CMK (cell line): ENCODE data around the gene KCNJ1.

Experiments
- DNase-seq: peaks from one replicate; pipeline ENCODE4 v3.0.0-alpha.2; 2010; ENCODE audit warnings: low read depth

KCNJ1 gene

GRCh38 chr11:128882451-128882850 is 15.4 kb upstream of the KCNJ1 start:
- no peak for DNase-seq

GRCh38 chr11:128881221-128881620 is 14.1 kb upstream of the KCNJ1 start:
- no peak for DNase-seq

GRCh38 chr11:128879817-128880216 is 12.7 kb upstream of the KCNJ1 start:
- no peak for DNase-seq

GRCh38 chr11:128878455-128878854 is 11.4 kb upstream of the KCNJ1 start:
- DNase-seq, result no peak

- no peak for DNase-seq
Observed at GRCh38 chr11:128877726-128878125, 10.6 kb upstream of the KCNJ1 start.

- DNase-seq, result no peak
Observed at GRCh38 chr11:128876133-128876650, 9.1 kb upstream of the KCNJ1 start.

GRCh38 chr11:128874427-128874826 is 7.3 kb upstream of the KCNJ1 start:
- DNase-seq, result no peak

GRCh38 chr11:128872594-128872993 is 5.5 kb upstream of the KCNJ1 start:
- DNase-seq, result no peak

- DNase-seq, result no peak
Observed at GRCh38 chr11:128872094-128872493, 5.0 kb upstream of the KCNJ1 start.

GRCh38 chr11:128871168-128871610 is 4.1 kb upstream of the KCNJ1 start:
- no peak for DNase-seq

GRCh38 chr11:128868841-128869671 is 2.0 kb upstream of the KCNJ1 start:
- DNase-seq, result no peak

GRCh38 chr11:128865490-128865889 is 1.6 kb downstream of the KCNJ1 start:
- no peak for DNase-seq

GRCh38 chr11:128862908-128863660 is 4.0 kb downstream of the KCNJ1 start:
- DNase-seq, result no peak

GRCh38 chr11:128862406-128862805 is 4.7 kb downstream of the KCNJ1 start:
- DNase-seq, result no peak

- DNase-seq, result no peak
Observed at GRCh38 chr11:128860571-128861361, 6.3 kb downstream of the KCNJ1 start.

- DNase-seq, result no peak
Observed at GRCh38 chr11:128859563-128860441, 7.3 kb downstream of the KCNJ1 start.

GRCh38 chr11:128857341-128857740 is 9.8 kb downstream of the KCNJ1 start:
- DNase-seq, result no peak

GRCh38 chr11:128856241-128856640 is 10.9 kb downstream of the KCNJ1 start:
- no peak for DNase-seq

- DNase-seq, result no peak
Observed at GRCh38 chr11:128854841-128855240, 12.3 kb downstream of the KCNJ1 start.

- DNase-seq, result no peak
Observed at GRCh38 chr11:128853559-128853958, 13.5 kb downstream of the KCNJ1 start.

- no peak for DNase-seq
Observed at GRCh38 chr11:128852327-128853023, 14.6 kb downstream of the KCNJ1 start.
